Psoas muscle (tissue), 8 donors: ENCODE data around the gene OSER1. TPM values are rescaled to one million over a fixed set of nuclear protein-coding genes. Genes with fewer than 3 reads are reported as not detected.

Experiments
- ATAC-seq, 4 donors: fragments of 200-7000 bp; cut with Tn5 transposase; one replicate each; pipeline ENCODE4 v1.9.1; 2020; ENCODE audit warnings: moderate library complexity in 3 of 4, mild to moderate bottlenecking in 2 of 4
- DNase-seq, 2 donors: peaks; one replicate each; pipeline ENCODE4 v3.0.0-alpha.2; 2020
- H3K27ac ChIP-seq: fragments of 200-600 bp; one replicate; pipeline ENCODE4 v1.8.0; 2022
- H3K27me3 ChIP-seq, 3 donors: fragments of 200-600 bp in 1 of 3; one replicate each; pipeline versions ENCODE4 v1.6.1 to v1.8.0; 2013 to 2022; ENCODE audit warnings: low read length in 2 of 3, mild to moderate bottlenecking in 2 of 3, moderate library complexity in 1 of 3; ENCODE audit not compliant: insufficient read depth in 3 of 3
- H3K36me3 ChIP-seq, 2 donors: fragments of 200-600 bp in 1 of 2; one replicate each; pipeline versions ENCODE4 v1.6.1 to v1.8.0; 2013 to 2022; ENCODE audit warnings: low read depth in 1 of 2, mild to moderate bottlenecking in 1 of 2, moderate library complexity in 1 of 2; ENCODE audit not compliant: insufficient read depth in 1 of 2
- H3K4me1 ChIP-seq: fragments of 200-600 bp; one replicate; pipeline ENCODE4 v1.8.0; 2022
- H3K4me3 ChIP-seq: fragments of 200-600 bp; one replicate; pipeline ENCODE4 v1.8.0; 2022; ENCODE audit warnings: mild to moderate bottlenecking
- H3K9me3 ChIP-seq: fragments of 200-600 bp; one replicate; pipeline ENCODE4 v1.8.0; 2022
- CTCF ChIP-seq: fragments of 200-600 bp; IDR thresholded peaks from one replicate; pipeline ENCODE4 v1.8.0; 2022; ENCODE audit warnings: antibody characterized with exemption
- WGBS, 3 donors: extraction: QIAGEN DNeasy Blood & Tissue Kit; methylation state at CpG; one replicate each; pipeline versions ENCODE4 v1.1.6 to v1.1.7; 2013; 5-methylcytosine and 5-hydroxymethylcytosine counted together
- intact Hi-C, 2 donors: fragments of 100-400 bp; cut with DNase I; formaldehyde crosslinking; loops; one replicate each; pipeline versions ENCODE4 v1.11.0 to v1.14.2; 2022
- polyA plus RNA-seq, 3 donors: library from polyadenylated mRNA; stranded (reverse); fragments of 200-250 nt; gene quantifications; one replicate each; pipeline ENCODE4 v1.2.3, GENCODE V29; 2013
- total RNA-seq, 4 donors: library from RNA; stranded (reverse); fragmentation: NEBNext Ultra II Directional in 2 of 4; extraction: Animal tissue kit (Norgen Biotek cat#: 25700) in 2 of 4; gene quantifications; one replicate each; pipeline versions ENCODE4 v1.2.1 to v1.2.4, GENCODE V29; 2021 to 2023
- donor health status: healthy with polysubstance abuse.
- donor health status: DM: no; HTN: no; CAD: no; lungs with moderate emphysema.
- donor health status: Bipolar disorder and iron deficiency.
- donor health status: healthy.
- donor health status: DM: yes; HTN: yes; CAD: no.
- donor health status: DM: no; HTN: no; CAD: no.
- donor health status: DM: no; HTN: no; CAD: no.
- donor health status: DM: yes; HTN: yes; CAD: no.

The OSER1 gene
- total and polyA plus RNA-seq, 7 donors = 46.0 to 97.6 (median 62.5) TPM

- Histone ChIP-seq H3K4me1 (peaks cover 88% of the 10 kb centered on the region), H3K9me3 (no peaks in the 10 kb centered on the region), H3K27me3 (no peaks in the 10 kb centered on the region), H3K4me3 (peak overlapping the region; percentile 43), H3K27ac (peak overlapping the region; percentile 97), H3K36me3 (peaks cover 0 to 2% of the 10 kb centered on the region in 2 donors)
- no peak for TF ChIP-seq CTCF
- WGBS, 3 donors = 26 to 32% (median 31%) methylated on average over 13 of the region's 13 CpGs
- ATAC-seq (peak; percentile 73 to 88 (median 78)), DNase-seq (peak; percentile 79 to 92)
- intact Hi-C loops = no loop called here
These were observed 35.4 kb downstream of the OSER1 start for GRCh38 chr20:44174996-44175765.

- peak overlapping the region; percentile 97 for H3K27ac ChIP-seq
- intact Hi-C loops = no loop called here
- peaks cover 76% of the 10 kb centered on the region for H3K4me1 ChIP-seq
- H3K36me3 ChIP-seq = peaks cover 0 to 2% of the 10 kb centered on the region in 2 donors
- no peaks in the 10 kb centered on the region for H3K9me3 ChIP-seq
- no peak for TF ChIP-seq CTCF
- DNase-seq (no peak), ATAC-seq (no peak)
- H3K4me3 ChIP-seq = no peak overlapping the region
- WGBS, 3 donors = 71 to 92% (median 78%) methylated on average over 8 of the region's 8 CpGs
- no peaks in the 10 kb centered on the region for H3K27me3 ChIP-seq
These were observed 36.7 kb downstream of the OSER1 start for GRCh38 chr20:44173846-44174245.

DNA sequence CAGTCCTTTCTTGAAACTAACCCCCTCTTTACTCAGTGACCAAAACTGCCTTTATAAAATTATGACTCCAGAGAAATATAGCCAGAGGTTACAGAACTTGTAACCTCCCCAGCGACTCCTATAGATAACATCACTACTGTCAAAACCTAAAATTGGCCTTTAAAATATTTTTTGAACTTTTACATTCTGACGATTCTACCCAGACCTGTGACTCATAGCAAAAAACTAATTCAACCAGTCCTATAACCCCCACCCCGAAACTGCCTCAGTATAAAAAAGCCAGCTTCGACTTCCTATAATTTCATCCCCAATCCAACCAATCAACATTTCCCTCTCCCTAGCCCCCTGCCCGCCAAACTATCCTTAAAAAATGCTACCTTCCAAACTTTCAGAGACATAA, 37.5 kb downstream of the OSER1 start:
- Histone ChIP-seq H3K36me3 (peaks cover 0 to 2% of the 10 kb centered on the region in 2 donors), H3K27me3 (no peaks in the 10 kb centered on the region), H3K4me3 (no peak overlapping the region), H3K27ac (peak overlapping the region; percentile 97), H3K9me3 (no peaks in the 10 kb centered on the region), H3K4me1 (peaks cover 76% of the 10 kb centered on the region)
- ATAC-seq (no peak), DNase-seq (no peak)
- TF ChIP-seq CTCF = no peak
- WGBS, 3 donors = 71 to 77% (median 73%) methylated on average over 5 of the region's 5 CpGs
- intact Hi-C loops = no loop called here

DNA sequence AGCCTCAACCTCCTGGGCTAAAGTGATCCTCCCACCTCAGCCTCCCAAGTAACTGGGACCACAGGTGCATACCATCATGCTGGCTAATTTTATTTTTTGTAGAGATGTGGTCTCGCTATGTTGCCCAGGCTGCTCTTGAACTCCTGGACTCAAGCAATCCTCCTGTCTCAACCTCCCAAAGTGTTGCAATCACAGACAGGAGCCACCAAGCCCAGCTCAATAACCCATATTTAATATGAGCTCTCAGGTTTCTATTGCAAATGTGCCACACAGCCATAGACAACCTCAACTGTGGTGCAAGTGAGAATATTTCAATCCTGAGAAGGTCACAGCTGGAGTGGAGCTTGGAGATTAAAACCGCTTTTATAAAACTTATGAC, 38.0 kb downstream of the OSER1 start:
- 69 to 80% (median 76%) methylated on average over 2 of the region's 2 CpGs for WGBS, 3 donors
- Histone ChIP-seq H3K4me3 (no peak overlapping the region), H3K27me3 (no peaks in the 10 kb centered on the region), H3K4me1 (peaks cover 76% of the 10 kb centered on the region), H3K36me3 (peaks cover 0 to 2% of the 10 kb centered on the region in 2 donors), H3K27ac (peak overlapping the region; percentile 97), H3K9me3 (no peaks in the 10 kb centered on the region)
- DNase-seq = no peak
- ATAC-seq = no peak
- no peak for TF ChIP-seq CTCF
- intact Hi-C loops = no loop called here
